ENCODE results near the gene RIBC2. TPM values are rescaled to one million over a fixed set of nuclear protein-coding genes. Genes with fewer than 3 reads are reported as not detected.
"Not testable (repeated sequence)": the region's sequence is repeated elsewhere in the genome, so short reads cannot be mapped to it uniquely, and the experiment has no call there.

The RIBC2 gene
- polyA plus RNA-seq, 1 donor, result 4.7 TPM

- Histone ChIP-seq H3K4me3 (ENCODE audit: low read length) (no peak overlapping the region), H3K9me3 (ENCODE audit: control insufficient read depth, low read depth, low read length) (no peaks in the 10 kb centered on the region), H3K36me3 (ENCODE audit: control insufficient read depth, insufficient read depth, low read length) (no peaks in the 10 kb centered on the region), H3K4me1 (ENCODE audit: control insufficient read depth, insufficient read depth, low read length) (no peaks in the 10 kb centered on the region), H3K27me3 (ENCODE audit: control insufficient read depth, insufficient read depth, low read length) (no peaks in the 10 kb centered on the region), H3K27ac (ENCODE audit: low read length) (no peak overlapping the region)
- no CpG with 5 or more reads among the region's 8 CpGs for WGBS (ENCODE audit: insufficient coverage, low lambda C conversion rate)
- no peak for DNase-seq
Observed at GRCh38 chr22:45456811-45457210, 43.3 kb downstream of the RIBC2 start.

- Histone ChIP-seq H3K4me1 (ENCODE audit: control insufficient read depth, insufficient read depth, low read length) (no peaks in the 10 kb centered on the region), H3K36me3 (ENCODE audit: control insufficient read depth, insufficient read depth, low read length) (no peaks in the 10 kb centered on the region), H3K4me3 (ENCODE audit: low read length) (no peak overlapping the region), H3K27ac (ENCODE audit: low read length) (no peak overlapping the region), H3K27me3 (ENCODE audit: control insufficient read depth, insufficient read depth, low read length) (no peaks in the 10 kb centered on the region), H3K9me3 (ENCODE audit: control insufficient read depth, low read depth, low read length) (no peaks in the 10 kb centered on the region)
- no CpG with 5 or more reads among the region's 13 CpGs for WGBS (ENCODE audit: insufficient coverage, low lambda C conversion rate)
- DNase-seq, result no peak
Observed at GRCh38 chr22:45458532-45458931, 45.0 kb downstream of the RIBC2 start.

GRCh38 chr22:45459235-45459634 is 45.7 kb downstream of the RIBC2 start:
- Histone ChIP-seq H3K27me3 (ENCODE audit: control insufficient read depth, insufficient read depth, low read length) (no peaks in the 10 kb centered on the region), H3K4me1 (ENCODE audit: control insufficient read depth, insufficient read depth, low read length) (no peaks in the 10 kb centered on the region), H3K4me3 (ENCODE audit: low read length) (no peak overlapping the region), H3K27ac (ENCODE audit: low read length) (no peak overlapping the region), H3K36me3 (ENCODE audit: control insufficient read depth, insufficient read depth, low read length) (no peaks in the 10 kb centered on the region), H3K9me3 (ENCODE audit: control insufficient read depth, low read depth, low read length) (no peaks in the 10 kb centered on the region)
- DNase-seq, result no peak
- 100% methylated on average over 2 of the region's 8 CpGs for WGBS (ENCODE audit: insufficient coverage, low lambda C conversion rate)

GRCh38 chr22:45460288-45461109 is 47.0 kb downstream of the RIBC2 start:
- Histone ChIP-seq H3K4me1 (ENCODE audit: control insufficient read depth, insufficient read depth, low read length) (no peaks in the 10 kb centered on the region), H3K27me3 (ENCODE audit: control insufficient read depth, insufficient read depth, low read length) (no peaks in the 10 kb centered on the region), H3K27ac (ENCODE audit: low read length) (no peak overlapping the region), H3K9me3 (ENCODE audit: control insufficient read depth, low read depth, low read length) (no peaks in the 10 kb centered on the region), H3K36me3 (ENCODE audit: control insufficient read depth, insufficient read depth, low read length) (no peaks in the 10 kb centered on the region), H3K4me3 (ENCODE audit: low read length) (no peak overlapping the region)
- DNase-seq, result peak; percentile 50 to 58
- no CpG with 5 or more reads among the region's 14 CpGs for WGBS (ENCODE audit: insufficient coverage, low lambda C conversion rate)

GRCh38 chr22:45462034-45462655 is 48.7 kb downstream of the RIBC2 start:
- WGBS (ENCODE audit: insufficient coverage, low lambda C conversion rate), result no CpG with 5 or more reads among the region's 6 CpGs
- no peaks in the 10 kb centered on the region for H3K36me3 ChIP-seq (ENCODE audit: control insufficient read depth, insufficient read depth, low read length)
- H3K4me3 ChIP-seq (ENCODE audit: low read length), result no peak overlapping the region
- H3K27ac ChIP-seq (ENCODE audit: low read length), result no peak overlapping the region
- H3K4me1 ChIP-seq (ENCODE audit: control insufficient read depth, insufficient read depth, low read length), result no peaks in the 10 kb centered on the region
- peak; percentile 40 to 44 for DNase-seq
- no peaks in the 10 kb centered on the region for H3K27me3 ChIP-seq (ENCODE audit: control insufficient read depth, insufficient read depth, low read length)
- no peaks in the 10 kb centered on the region for H3K9me3 ChIP-seq (ENCODE audit: control insufficient read depth, low read depth, low read length)

- WGBS (ENCODE audit: insufficient coverage, low lambda C conversion rate), result no CpG with 5 or more reads among the region's 3 CpGs
- H3K4me3 ChIP-seq (ENCODE audit: low read length); H3K27me3 ChIP-seq (ENCODE audit: control insufficient read depth, insufficient read depth, low read length): not testable (repeated sequence)
Observed at GRCh38 chr22:45463691-45464090, 50.2 kb downstream of the RIBC2 start.

GRCh38 chr22:45465633-45466032 is 52.1 kb downstream of the RIBC2 start:
- Histone ChIP-seq H3K4me3 (ENCODE audit: low read length) (no peak overlapping the region), H3K27me3 (ENCODE audit: control insufficient read depth, insufficient read depth, low read length) (no peaks in the 10 kb centered on the region), H3K9me3 (ENCODE audit: control insufficient read depth, low read depth, low read length) (no peaks in the 10 kb centered on the region), H3K27ac (ENCODE audit: low read length) (no peak overlapping the region), H3K4me1 (ENCODE audit: control insufficient read depth, insufficient read depth, low read length) (no peaks in the 10 kb centered on the region), H3K36me3 (ENCODE audit: control insufficient read depth, insufficient read depth, low read length) (no peaks in the 10 kb centered on the region)
- 89% methylated on average over 3 of the region's 3 CpGs for WGBS (ENCODE audit: insufficient coverage, low lambda C conversion rate)
- DNase-seq, result no peak

More at GRCh38 chr22:45463691-45464090, 50.2 kb downstream of the RIBC2 start:
- not testable (repeated sequence) for H3K4me1 ChIP-seq (ENCODE audit: control insufficient read depth, insufficient read depth, low read length); DNase-seq; H3K27ac ChIP-seq (ENCODE audit: low read length); H3K9me3 ChIP-seq (ENCODE audit: control insufficient read depth, low read depth, low read length); H3K36me3 ChIP-seq (ENCODE audit: control insufficient read depth, insufficient read depth, low read length)

- H3K27me3 ChIP-seq (ENCODE audit: control insufficient read depth, insufficient read depth, low read length), result no peaks in the 10 kb centered on the region
- H3K4me3 ChIP-seq (ENCODE audit: low read length), result no peak overlapping the region
- H3K27ac ChIP-seq (ENCODE audit: low read length), result no peak overlapping the region
- no peaks in the 10 kb centered on the region for H3K4me1 ChIP-seq (ENCODE audit: control insufficient read depth, insufficient read depth, low read length)
- no peaks in the 10 kb centered on the region for H3K9me3 ChIP-seq (ENCODE audit: control insufficient read depth, low read depth, low read length)
- 87% methylated on average over 5 of the region's 7 CpGs for WGBS (ENCODE audit: insufficient coverage, low lambda C conversion rate)
- H3K36me3 ChIP-seq (ENCODE audit: control insufficient read depth, insufficient read depth, low read length), result no peaks in the 10 kb centered on the region
- no peak for DNase-seq
Observed at GRCh38 chr22:45468872-45469271, 55.4 kb downstream of the RIBC2 start.

GRCh38 chr22:45469281-45470073 is 56.0 kb downstream of the RIBC2 start:
- Histone ChIP-seq H3K27ac (ENCODE audit: low read length) (no peak overlapping the region), H3K36me3 (ENCODE audit: control insufficient read depth, insufficient read depth, low read length) (no peaks in the 10 kb centered on the region), H3K9me3 (ENCODE audit: control insufficient read depth, low read depth, low read length) (no peaks in the 10 kb centered on the region), H3K27me3 (ENCODE audit: control insufficient read depth, insufficient read depth, low read length) (no peaks in the 10 kb centered on the region), H3K4me1 (ENCODE audit: control insufficient read depth, insufficient read depth, low read length) (no peaks in the 10 kb centered on the region), H3K4me3 (ENCODE audit: low read length) (no peak overlapping the region)
- DNase-seq, result no peak
- 29% methylated on average over 1 of the region's 8 CpGs for WGBS (ENCODE audit: insufficient coverage, low lambda C conversion rate)

- no peaks in the 10 kb centered on the region for H3K9me3 ChIP-seq (ENCODE audit: control insufficient read depth, low read depth, low read length)
- H3K27ac ChIP-seq (ENCODE audit: low read length), result no peak overlapping the region
- H3K4me3 ChIP-seq (ENCODE audit: low read length), result no peak overlapping the region
- no CpG with 5 or more reads among the region's 11 CpGs for WGBS (ENCODE audit: insufficient coverage, low lambda C conversion rate)
- no peaks in the 10 kb centered on the region for H3K36me3 ChIP-seq (ENCODE audit: control insufficient read depth, insufficient read depth, low read length)
- no peaks in the 10 kb centered on the region for H3K27me3 ChIP-seq (ENCODE audit: control insufficient read depth, insufficient read depth, low read length)
- no peak for DNase-seq
- no peaks in the 10 kb centered on the region for H3K4me1 ChIP-seq (ENCODE audit: control insufficient read depth, insufficient read depth, low read length)
Observed at GRCh38 chr22:45470871-45471270, 57.4 kb downstream of the RIBC2 start.

Measured in large intestine (tissue), 3 donors.